Measurements from ENCODE around the gene FXYD3. TPM values are rescaled to one million over a fixed set of nuclear protein-coding genes. Genes with fewer than 3 reads are reported as not detected.

The FXYD3 gene
- total and polyA plus RNA-seq, 2 of the 13 experiments (the other 11 are each of a cell fraction or from before 2014, with no cell fraction given): 4.9 TPM; not detected in 1

- no peak for TF ChIP-seq ZHX2 (IDR thresholded peaks at IDR 0.05; ENCODE audit: low read depth)
- TF ChIP-seq ZHX2 (CRISPR knock-in tag; IDR thresholded peaks at IDR 0.05; ENCODE audit: borderline replicate concordance): no peak
- TF ChIP-seq ZBTB42 (CRISPR knock-in tag; IDR thresholded peaks at IDR 0.05): no peak
- TF ChIP-seq MTA3 (CRISPR knock-in tag; IDR thresholded peaks at IDR 0.05): no peak
- no peak for TF ChIP-seq CREBL2 (CRISPR knock-in tag; IDR thresholded peaks at IDR 0.05; ENCODE audit: borderline replicate concordance)
- TF ChIP-seq ZNF570 (CRISPR knock-in tag; IDR thresholded peaks at IDR 0.05; ENCODE audit: borderline replicate concordance): no peak
- TF ChIP-seq ZNF225 (CRISPR knock-in tag; IDR thresholded peaks at IDR 0.05): no peak
- TF ChIP-seq THAP7 (CRISPR knock-in tag; IDR thresholded peaks at IDR 0.05): no peak
- TF ChIP-seq BRD4 (CRISPR knock-in tag; IDR thresholded peaks at IDR 0.05): peak; percentile 63
- TF ChIP-seq ARNTL (CRISPR knock-in tag; IDR thresholded peaks at IDR 0.05): peak; percentile 93
- no peak for TF ChIP-seq CENPT (CRISPR knock-in tag; IDR thresholded peaks at IDR 0.05; ENCODE audit: low read depth)
- TF ChIP-seq RFX3 (CRISPR knock-in tag; IDR thresholded peaks at IDR 0.05): peak; percentile 34; the same call in 1 of the 2 replicates
- TF ChIP-seq ZBTB46 (CRISPR knock-in tag; IDR thresholded peaks at IDR 0.05; ENCODE audit: borderline replicate concordance): no peak
- no peak for TF ChIP-seq ZNF484 (CRISPR knock-in tag; IDR thresholded peaks at IDR 0.05; ENCODE audit: borderline replicate concordance, low read depth)
- TF ChIP-seq ZFP82 (CRISPR knock-in tag; IDR thresholded peaks at IDR 0.05; ENCODE audit: borderline replicate concordance): no peak
- peak; percentile 72 for TF ChIP-seq ARID5B (CRISPR knock-in tag; IDR thresholded peaks at IDR 0.05)
- no peak for TF ChIP-seq ZMYM2 (CRISPR knock-in tag; IDR thresholded peaks at IDR 0.05)
Observed at GRCh38 chr19:35136977-35137702, 21.5 kb downstream of the FXYD3 start (continued).
